ENCODE results near the gene DNAJB2. TPM values are rescaled to one million over a fixed set of nuclear protein-coding genes. Genes with fewer than 3 reads are reported as not detected.
A peak's percentile ranks its signal among the peaks of the same experiment; 100 is the strongest.

DNAJB2 gene
- total RNA-seq, 4 donors from 2014 or later: 45.3 to 76.1 (median 54.9) TPM

DNA sequence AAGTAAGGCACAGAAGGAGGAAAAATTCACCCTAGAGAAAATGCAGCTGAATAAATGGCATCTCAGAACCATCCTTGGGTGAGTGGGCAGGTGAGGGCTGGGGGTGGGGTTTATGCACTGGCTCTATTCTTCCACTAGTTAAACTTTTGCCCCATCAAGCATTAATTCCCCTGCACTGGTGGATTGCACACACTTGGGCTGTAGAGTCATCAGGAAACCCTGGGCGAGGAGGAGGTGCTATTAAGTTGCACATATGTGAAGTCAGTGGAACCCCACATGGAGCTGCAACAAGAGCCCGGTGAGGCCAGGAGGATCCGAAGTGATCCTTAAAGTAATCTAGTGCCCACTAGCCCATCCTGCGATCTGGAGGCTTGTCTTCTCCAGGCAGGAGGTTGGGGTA is 6.8 kb upstream of the DNAJB2 start:
- TF ChIP-seq EP300 (IDR thresholded peaks at IDR 0.05) (no peak), POLR2AphosphoS5 (IDR thresholded peaks at IDR 0.05) (no peak), POLR2A (IDR thresholded peaks at IDR 0.05) (no peak)
- TF ChIP-seq, protein P1, sequence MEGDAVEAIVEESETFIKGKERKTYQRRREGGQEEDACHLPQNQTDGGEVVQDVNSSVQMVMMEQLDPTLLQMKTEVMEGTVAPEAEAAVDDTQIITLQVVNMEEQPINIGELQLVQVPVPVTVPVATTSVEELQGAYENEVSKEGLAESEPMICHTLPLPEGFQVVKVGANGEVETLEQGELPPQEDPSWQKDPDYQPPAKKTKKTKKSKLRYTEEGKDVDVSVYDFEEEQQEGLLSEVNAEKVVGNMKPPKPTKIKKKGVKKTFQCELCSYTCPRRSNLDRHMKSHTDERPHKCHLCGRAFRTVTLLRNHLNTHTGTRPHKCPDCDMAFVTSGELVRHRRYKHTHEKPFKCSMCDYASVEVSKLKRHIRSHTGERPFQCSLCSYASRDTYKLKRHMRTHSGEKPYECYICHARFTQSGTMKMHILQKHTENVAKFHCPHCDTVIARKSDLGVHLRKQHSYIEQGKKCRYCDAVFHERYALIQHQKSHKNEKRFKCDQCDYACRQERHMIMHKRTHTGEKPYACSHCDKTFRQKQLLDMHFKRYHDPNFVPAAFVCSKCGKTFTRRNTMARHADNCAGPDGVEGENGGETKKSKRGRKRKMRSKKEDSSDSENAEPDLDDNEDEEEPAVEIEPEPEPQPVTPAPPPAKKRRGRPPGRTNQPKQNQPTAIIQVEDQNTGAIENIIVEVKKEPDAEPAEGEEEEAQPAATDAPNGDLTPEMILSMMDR (IDR thresholded peaks at IDR 0.05): no peak

DNA sequence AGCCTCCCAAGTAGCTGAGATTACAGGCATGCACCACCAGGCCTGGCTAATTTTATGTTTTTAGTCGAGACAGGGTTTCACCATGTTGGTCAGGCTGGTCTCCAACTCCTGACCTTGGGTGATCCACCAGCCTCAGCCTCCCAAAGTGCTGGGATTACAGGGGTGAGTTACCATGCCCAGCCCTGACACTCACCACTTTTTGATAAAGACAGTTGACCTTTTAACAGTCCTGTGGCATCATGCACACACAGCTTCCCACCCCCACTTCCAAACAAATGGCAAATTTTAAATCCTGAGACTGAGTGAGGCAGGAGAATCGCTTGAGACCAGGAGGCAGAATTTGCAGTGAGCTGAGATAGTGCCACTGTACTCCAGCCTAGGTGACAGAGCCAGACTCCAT is 6.2 kb upstream of the DNAJB2 start:
- Histone ChIP-seq H3K4me1 (peaks cover 0 to 19% (median 8%) of the 10 kb centered on the region in 3 donors), H3K27ac (no peak overlapping the region), H3K27me3 (no peaks in the 10 kb centered on the region), H3K9me3 (no peaks in the 10 kb centered on the region), H3K4me3 (no peak overlapping the region), H3K36me3 (no peaks in the 10 kb centered on the region)
- ATAC-seq: no peak
- WGBS, 2 donors (ENCODE audit: low coverage in 1 of 2): no CpG with 5 or more reads among the region's 2 CpGs
- TF ChIP-seq POLR2A (IDR thresholded peaks at IDR 0.05): no peak

More for the DNA sequence above, 6.8 kb upstream of the DNAJB2 start:
- Histone ChIP-seq H3K27me3 (no peaks in the 10 kb centered on the region), H3K27ac (no peak overlapping the region), H3K4me1 (peaks cover 0 to 13% (median 5%) of the 10 kb centered on the region in 3 donors), H3K4me3 (no peak overlapping the region), H3K9me3 (no peaks in the 10 kb centered on the region), H3K36me3 (no peaks in the 10 kb centered on the region)
- 73 to 75% methylated on average over 2 to 4 of the region's 4 CpGs for whole genome bisulfite sequencing, 2 donors (ENCODE audit: low coverage in 1 of 2)
- ATAC-seq: no peak

DNA sequence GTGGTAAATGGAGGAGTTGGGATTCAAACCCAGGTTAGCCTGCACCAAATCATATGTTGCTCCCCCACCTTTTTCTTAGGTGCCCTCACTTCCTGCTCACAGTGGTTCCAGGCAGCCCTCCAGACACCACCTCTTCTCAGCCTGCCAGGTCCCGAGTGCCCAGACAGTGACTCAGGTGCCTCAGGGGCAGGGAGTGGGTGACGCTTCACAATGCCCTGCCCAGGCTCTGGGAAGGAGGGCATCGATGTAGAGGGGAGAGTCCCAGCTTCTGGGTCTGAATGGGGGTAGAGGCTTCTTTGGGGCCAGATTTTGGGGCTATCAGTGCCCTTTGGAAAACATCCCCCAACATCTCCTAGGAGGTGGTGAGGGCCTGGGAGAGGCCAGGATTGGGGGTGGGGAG is 5.2 kb upstream of the DNAJB2 start:
- H3K27me3 ChIP-seq: no peaks in the 10 kb centered on the region
- H3K4me1 ChIP-seq: peaks cover 4 to 29% (median 14%) of the 10 kb centered on the region in 3 donors
- no peak overlapping the region for H3K4me3 ChIP-seq
- TF ChIP-seq POLR2A (IDR thresholded peaks at IDR 0.05) (no peak), EP300 (IDR thresholded peaks at IDR 0.05) (no peak), POLR2AphosphoS5 (IDR thresholded peaks at IDR 0.05) (no peak)
- TF ChIP-seq, protein P1 (IDR thresholded peaks at IDR 0.05): no peak
- no peaks in the 10 kb centered on the region for H3K9me3 ChIP-seq
- no CpG with 5 or more reads among the region's 3 CpGs for WGBS, 2 donors (ENCODE audit: low coverage in 1 of 2)
- peak overlapping the region; percentile 41 to 86 (median 82) for H3K27ac ChIP-seq
- no peak for ATAC-seq
- H3K36me3 ChIP-seq: no peaks in the 10 kb centered on the region

DNA sequence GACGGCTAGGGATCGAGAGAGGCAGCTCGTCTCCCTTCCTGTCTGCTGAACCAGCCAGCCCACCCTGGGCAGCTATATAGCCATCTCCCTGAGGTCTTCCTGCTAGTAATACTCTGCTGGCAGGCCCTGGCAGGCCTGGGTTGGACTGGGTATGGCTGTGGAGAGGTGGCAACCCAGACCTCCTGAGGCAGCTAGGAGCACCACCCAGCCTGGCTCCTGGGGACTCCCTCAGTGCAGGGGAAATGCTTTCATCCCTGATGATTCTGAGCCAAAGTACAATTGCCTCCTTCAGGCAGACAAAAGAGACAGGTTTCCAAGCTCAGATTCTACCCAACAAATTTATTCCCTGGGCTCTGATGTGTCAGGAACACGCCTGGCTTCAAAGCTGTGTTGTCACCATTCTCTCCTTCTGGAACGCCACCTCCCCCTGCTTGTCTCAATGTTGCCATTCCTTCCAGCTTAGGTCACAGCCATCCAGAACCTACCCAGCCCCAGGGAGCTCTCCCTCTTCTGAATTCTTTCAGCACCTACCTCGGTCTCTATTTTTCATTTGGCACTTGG is 4.7 kb upstream of the DNAJB2 start:
- H3K36me3 ChIP-seq: no peaks in the 10 kb centered on the region
- no peaks in the 10 kb centered on the region for H3K9me3 ChIP-seq
- ATAC-seq: peak; percentile 24
- 15 to 40% methylated on average over 3 of the region's 6 CpGs for WGBS, 2 donors (ENCODE audit: low coverage in 1 of 2)
- no peak overlapping the region for H3K4me3 ChIP-seq
- TF ChIP-seq POLR2AphosphoS5 (IDR thresholded peaks at IDR 0.05): peak; percentile 37
- TF ChIP-seq, protein P1 (IDR thresholded peaks at IDR 0.05): peak in 1 of 4 experiments; percentile 11
- TF ChIP-seq POLR2A (IDR thresholded peaks at IDR 0.05): no peak
- H3K27me3 ChIP-seq: no peaks in the 10 kb centered on the region
- peak overlapping the region; percentile 41 to 86 (median 82) for H3K27ac ChIP-seq
- H3K4me1 ChIP-seq: peaks cover 4 to 30% (median 14%) of the 10 kb centered on the region in 3 donors

DNA sequence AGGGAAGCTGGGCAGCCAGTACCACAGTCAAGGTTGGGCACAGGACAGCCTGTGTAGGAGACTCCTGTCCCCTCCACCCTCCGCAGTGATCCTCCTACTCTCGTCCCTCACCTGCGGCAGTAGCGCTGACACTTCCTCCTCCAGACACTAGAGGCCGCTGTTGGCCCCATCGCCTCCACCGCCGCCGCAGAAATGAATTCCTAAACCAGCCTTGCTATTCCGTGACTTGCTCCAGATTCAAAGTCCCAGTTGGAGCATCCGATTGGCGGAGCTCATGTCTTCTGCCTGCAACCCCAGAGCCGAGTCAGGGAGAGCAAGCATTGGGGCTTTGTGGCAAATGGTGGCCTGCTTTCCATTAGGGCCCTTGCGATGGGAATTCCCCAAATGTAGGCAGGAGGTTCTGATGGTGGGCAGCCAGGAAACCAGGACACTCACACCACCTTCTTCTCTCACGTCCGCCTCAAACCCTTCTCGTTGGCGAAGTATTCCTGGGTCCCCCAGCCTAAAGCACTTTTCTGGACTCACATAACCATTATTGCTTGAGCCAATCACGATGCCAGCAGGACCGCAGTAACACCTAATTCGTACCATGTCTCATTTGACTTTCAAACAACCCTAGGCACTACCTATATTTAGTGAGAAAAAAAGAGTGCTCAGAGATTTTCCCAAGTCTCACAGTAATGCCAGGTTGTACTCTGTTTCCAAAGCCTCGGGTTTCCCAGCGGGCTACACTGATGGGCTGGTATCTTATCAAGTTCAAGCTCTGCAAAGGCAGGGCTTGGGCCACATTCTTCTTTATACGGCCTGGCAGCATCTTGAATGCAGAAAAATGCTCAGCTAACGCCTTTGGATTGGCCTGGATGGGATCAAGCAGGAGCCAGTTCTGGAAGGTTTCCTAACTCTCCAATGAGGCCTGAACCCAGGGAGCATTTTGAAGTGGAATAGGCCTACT is 1.2 kb upstream of the DNAJB2 start:
- peak; percentile 12 for ATAC-seq
- H3K27me3 ChIP-seq: no peaks in the 10 kb centered on the region
- whole genome bisulfite sequencing, 2 donors (ENCODE audit: low coverage in 1 of 2): 20 to 25% methylated on average over 1 to 23 of the region's 25 CpGs
- H3K9me3 ChIP-seq: no peaks in the 10 kb centered on the region
- H3K36me3 ChIP-seq: peaks cover 0 to 27% of the 10 kb centered on the region in 2 donors
- peak overlapping the region; percentile 95 to 99 (median 96) for H3K27ac ChIP-seq
- H3K4me1 ChIP-seq: peaks cover 4 to 61% (median 20%) of the 10 kb centered on the region in 3 donors
- TF ChIP-seq EP300 (IDR thresholded peaks at IDR 0.05) (no peak), POLR2AphosphoS5 (IDR thresholded peaks at IDR 0.05) (no peak), POLR2A (IDR thresholded peaks at IDR 0.05) (no peak)
- TF ChIP-seq, protein P1 (IDR thresholded peaks at IDR 0.05): peak in 3 of 4 experiments; percentile 95 to 99 (median 97)
- H3K4me3 ChIP-seq: no peak overlapping the region

All from gastroesophageal sphincter (tissue), 4 donors.